Measurements from ENCODE around the gene JAKMIP1. TPM values are rescaled to one million over a fixed set of nuclear protein-coding genes. Genes with fewer than 3 reads are reported as not detected.

Gene JAKMIP1
- total RNA-seq, 1 donor = not detected

DNA sequence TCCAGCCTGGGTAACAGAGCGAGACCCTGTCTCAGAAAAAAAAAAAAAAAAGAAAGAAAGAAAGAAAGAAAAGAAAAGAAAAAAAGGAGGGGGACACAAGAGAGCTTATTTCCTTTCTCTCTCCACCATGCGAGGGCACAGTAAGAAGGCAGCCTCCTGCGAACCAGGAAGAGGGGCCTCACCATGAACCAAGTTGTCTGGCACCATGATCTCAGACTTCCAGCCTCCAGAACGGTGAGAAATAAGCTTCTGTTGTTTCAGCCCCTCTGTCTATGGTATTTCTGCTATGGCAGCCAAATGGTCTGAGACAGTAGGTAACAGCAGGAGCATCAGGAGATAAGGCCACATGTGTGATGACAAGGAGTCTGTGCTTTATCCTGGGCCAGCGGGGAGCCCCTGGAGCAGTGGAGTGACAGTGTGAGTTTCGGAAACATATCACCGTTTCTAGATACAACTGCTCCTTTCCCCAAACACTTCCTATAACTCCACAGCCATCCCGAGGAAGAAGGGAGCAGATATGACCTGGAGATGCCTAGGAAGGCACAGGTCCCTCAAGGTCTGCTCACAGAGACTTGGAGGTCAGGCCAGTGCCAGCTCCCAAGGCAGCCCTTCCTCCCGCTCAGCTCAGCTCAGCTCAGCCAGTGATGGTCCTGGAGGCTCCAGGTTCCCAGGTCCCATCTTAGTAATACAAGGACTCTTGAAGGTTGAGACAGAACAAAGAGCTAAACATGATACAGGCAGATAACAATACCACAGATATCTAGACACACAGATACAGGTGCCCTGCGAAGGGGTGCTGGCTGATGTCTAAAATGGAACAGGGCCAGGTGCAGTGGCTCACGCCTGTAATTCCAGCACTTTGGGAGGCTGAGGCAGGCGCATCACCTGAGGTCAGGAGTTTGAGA lies 17.7 kb downstream of the JAKMIP1 start:
- no peak for DNase-seq (ENCODE audit: low read depth)
- TF ChIP-seq CTCF (IDR thresholded peaks at IDR 0.05; ENCODE audit: insufficient read depth, low read depth, low read length) = no peak
- H3K4me3 ChIP-seq (ENCODE audit: low read depth, low read length) = no peak overlapping the region

DNA sequence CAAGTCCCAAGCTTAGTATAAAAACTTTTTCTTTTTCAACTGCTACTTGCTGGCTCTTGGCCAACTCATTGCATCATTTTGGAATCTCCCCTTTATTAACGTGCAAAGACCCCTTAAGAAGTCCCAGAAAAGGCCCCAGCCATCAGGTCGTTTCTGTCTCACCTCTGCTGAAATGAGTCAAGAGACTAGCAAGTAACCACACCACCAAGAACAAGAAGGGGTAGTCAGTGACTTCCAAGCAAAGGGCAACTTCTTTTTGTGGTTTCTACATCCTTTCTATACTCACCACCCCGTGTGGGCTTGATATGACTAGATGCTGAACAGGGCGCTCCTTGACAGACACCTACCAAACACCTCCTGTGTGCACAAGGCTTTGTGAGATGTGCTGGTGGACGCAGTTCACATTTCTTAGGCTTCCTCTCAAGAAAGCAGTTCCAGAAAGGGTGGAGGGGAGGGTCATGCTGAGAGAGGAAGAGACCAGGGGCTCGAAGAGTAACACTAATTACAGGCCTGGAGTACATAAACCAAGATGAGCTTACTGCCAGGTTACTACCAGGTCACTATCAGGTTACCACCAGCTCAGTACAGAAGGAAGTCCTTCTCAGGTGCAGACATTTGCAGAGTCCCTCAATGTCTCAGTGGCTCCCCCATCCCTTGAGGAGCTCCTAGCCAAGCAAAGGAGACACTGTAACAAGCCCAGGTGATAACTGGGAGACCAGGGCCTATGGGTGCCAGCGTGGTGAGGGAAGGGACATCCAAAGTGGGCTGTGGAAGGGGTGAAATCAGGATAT lies 19.3 kb downstream of the JAKMIP1 start:
- no peak overlapping the region for H3K4me3 ChIP-seq (ENCODE audit: low read depth, low read length)
- no peak for DNase-seq (ENCODE audit: low read depth)
- TF ChIP-seq CTCF (IDR thresholded peaks at IDR 0.05; ENCODE audit: insufficient read depth, low read depth, low read length) = no peak

- no peak for DNase-seq (ENCODE audit: low read depth)
- TF ChIP-seq CTCF (IDR thresholded peaks at IDR 0.05; ENCODE audit: insufficient read depth, low read depth, low read length) = no peak
Measured at GRCh38 chr4:6179362-6179761, 21.0 kb downstream of the JAKMIP1 start.

GRCh38 chr4:6178757-6179156 lies 21.6 kb downstream of the JAKMIP1 start:
- no peak overlapping the region for H3K4me3 ChIP-seq (ENCODE audit: low read depth, low read length)
- TF ChIP-seq CTCF (IDR thresholded peaks at IDR 0.05; ENCODE audit: insufficient read depth, low read depth, low read length) = no peak
- DNase-seq (ENCODE audit: low read depth) = no peak

More at GRCh38 chr4:6179362-6179761, 21.0 kb downstream of the JAKMIP1 start:
- H3K4me3 ChIP-seq (ENCODE audit: low read depth, low read length) = no peak overlapping the region

DNA sequence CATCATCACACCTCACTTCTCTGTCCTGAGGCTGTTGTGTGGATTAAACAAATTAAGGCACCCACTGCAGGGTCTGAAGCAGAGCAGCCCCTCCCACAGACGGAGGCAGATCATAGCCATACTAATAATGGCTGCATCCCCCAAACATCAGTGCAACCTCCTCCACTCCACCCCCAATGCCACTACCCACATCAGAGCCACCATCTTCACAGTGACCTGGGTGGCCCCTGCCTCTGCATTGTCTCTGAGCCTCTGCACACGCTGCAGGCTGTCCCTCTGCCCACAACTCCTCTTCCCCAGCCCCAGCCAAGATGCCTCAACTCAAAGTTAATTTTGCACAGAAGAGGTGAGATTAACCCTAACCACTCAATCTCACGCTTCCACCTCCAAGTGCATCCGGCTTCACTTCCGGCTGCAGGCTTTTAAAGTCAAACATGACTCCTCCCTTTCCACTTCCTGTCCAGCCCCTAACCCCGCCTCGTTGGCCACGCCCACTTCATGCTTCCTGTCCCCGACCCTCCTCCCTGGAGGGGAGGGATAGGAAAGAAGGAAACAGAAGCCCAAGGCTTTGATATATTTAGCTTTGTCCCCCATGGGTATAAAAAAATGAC lies 22.7 kb downstream of the JAKMIP1 start:
- TF ChIP-seq CTCF (IDR thresholded peaks at IDR 0.05; ENCODE audit: insufficient read depth, low read depth, low read length) = no peak
- no peak for DNase-seq (ENCODE audit: low read depth)
- H3K4me3 ChIP-seq (ENCODE audit: low read depth, low read length) = no peak overlapping the region

- TF ChIP-seq CTCF (IDR thresholded peaks at IDR 0.05; ENCODE audit: insufficient read depth, low read depth, low read length) = no peak
- no peak overlapping the region for H3K4me3 ChIP-seq (ENCODE audit: low read depth, low read length)
- DNase-seq (ENCODE audit: low read depth) = no peak
Measured at GRCh38 chr4:6175426-6175825, 24.9 kb downstream of the JAKMIP1 start.
